Measurements from ENCODE around the gene FBRSL1. TPM values are rescaled to one million over a fixed set of nuclear protein-coding genes. Genes with fewer than 3 reads are reported as not detected.

Gene FBRSL1
- polyA plus RNA-seq, 3 donors: 0.39 to 28.7 (median 0.74) TPM

DNA sequence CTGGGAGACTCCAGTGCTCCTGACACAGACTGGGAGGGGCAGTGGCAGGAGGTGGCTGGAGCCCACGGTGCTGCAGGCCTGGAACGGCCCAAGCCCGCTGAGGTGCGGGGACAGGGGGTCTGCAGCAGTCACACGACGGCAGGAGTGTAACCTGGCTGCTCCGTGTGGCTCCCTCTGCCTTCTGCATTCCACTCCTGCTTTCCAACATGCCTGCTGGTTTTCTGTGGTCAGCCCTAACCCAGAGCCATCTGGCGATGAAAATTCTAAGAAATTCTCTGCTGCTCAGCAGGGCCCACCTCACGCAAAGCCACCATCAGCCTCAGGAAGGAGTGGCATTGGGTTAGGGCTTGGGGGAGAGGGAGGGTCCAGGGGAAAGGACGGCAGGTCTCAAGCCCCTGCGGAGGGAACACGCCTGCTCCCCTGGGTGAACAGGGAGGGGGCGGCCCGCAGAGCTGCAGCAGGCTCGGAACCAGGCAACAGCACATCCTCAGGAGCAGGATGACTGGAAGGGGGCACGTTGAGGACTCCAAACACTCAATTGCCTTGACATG lies 5.0 kb upstream of the FBRSL1 start:
- H3K4me3 Mint-ChIP-seq: no peak overlapping the region
- Histone ChIP-seq H4K20me1 (ENCODE audit: insufficient read depth, low read length) (no peaks in the 10 kb centered on the region), H3K9me3 (replicated peaks in 1 of 2; ENCODE audit: control insufficient read depth in 1 of 2, insufficient read depth in 1 of 2, low read length in 2 of 2) (peaks cover 0 to 6% of the 10 kb centered on the region in 2 donors), H3K27ac (ENCODE audit: low read depth in 1 of 2, low read length in 2 of 2) (no peak overlapping the region), H3K27me3 (ENCODE audit: control insufficient read depth in 2 of 2, insufficient read depth in 2 of 2, low read length in 2 of 2) (no peaks in the 10 kb centered on the region), H3K79me2 (ENCODE audit: insufficient read depth, low read length) (no peaks in the 10 kb centered on the region), H3K4me1 (ENCODE audit: control insufficient read depth in 1 of 2, insufficient read depth in 2 of 2, low read length in 2 of 2) (peaks cover 51 to 54% of the 10 kb centered on the region in 2 donors), H3K9ac (ENCODE audit: insufficient read depth, low read length, poor library complexity, severe bottlenecking) (no peak overlapping the region), H2AFZ (ENCODE audit: insufficient read depth, low read depth, low read length, poor library complexity, severe bottlenecking) (no peak overlapping the region), H3K36me3 (replicated peaks in 1 of 2; ENCODE audit: control insufficient read depth in 1 of 2, insufficient read depth in 2 of 2, low read length in 2 of 2) (no peaks in the 10 kb centered on the region), H3K4me3 (replicated peaks in 1 of 3; ENCODE audit: low read depth in 2 of 3, low read length in 3 of 3) (no peak overlapping the region), H3K4me2 (replicated peaks; ENCODE audit: extremely low read depth, low read length, poor library complexity, severe bottlenecking) (no peak overlapping the region)
- peaks cover 2 to 4% of the 10 kb centered on the region in 2 donors for H3K36me3 Mint-ChIP-seq
- TF ChIP-seq, protein P1, sequence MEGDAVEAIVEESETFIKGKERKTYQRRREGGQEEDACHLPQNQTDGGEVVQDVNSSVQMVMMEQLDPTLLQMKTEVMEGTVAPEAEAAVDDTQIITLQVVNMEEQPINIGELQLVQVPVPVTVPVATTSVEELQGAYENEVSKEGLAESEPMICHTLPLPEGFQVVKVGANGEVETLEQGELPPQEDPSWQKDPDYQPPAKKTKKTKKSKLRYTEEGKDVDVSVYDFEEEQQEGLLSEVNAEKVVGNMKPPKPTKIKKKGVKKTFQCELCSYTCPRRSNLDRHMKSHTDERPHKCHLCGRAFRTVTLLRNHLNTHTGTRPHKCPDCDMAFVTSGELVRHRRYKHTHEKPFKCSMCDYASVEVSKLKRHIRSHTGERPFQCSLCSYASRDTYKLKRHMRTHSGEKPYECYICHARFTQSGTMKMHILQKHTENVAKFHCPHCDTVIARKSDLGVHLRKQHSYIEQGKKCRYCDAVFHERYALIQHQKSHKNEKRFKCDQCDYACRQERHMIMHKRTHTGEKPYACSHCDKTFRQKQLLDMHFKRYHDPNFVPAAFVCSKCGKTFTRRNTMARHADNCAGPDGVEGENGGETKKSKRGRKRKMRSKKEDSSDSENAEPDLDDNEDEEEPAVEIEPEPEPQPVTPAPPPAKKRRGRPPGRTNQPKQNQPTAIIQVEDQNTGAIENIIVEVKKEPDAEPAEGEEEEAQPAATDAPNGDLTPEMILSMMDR (IDR thresholded peaks at IDR 0.05): no peak
- H3K27ac Mint-ChIP-seq: no peak overlapping the region
- peaks cover 8 to 14% (median 12%) of the 10 kb centered on the region in 3 donors for H3K27me3 Mint-ChIP-seq (ENCODE audit: low read depth in 3 of 3)
- no peak for DNase-seq
- intact Hi-C loops (cut with micrococcal nuclease): loop anchor here in 1 of 2 donors (5.0 kb wide), 1 partner anchor 403 kb away; no protein-coding TSS in a partner anchor
- peaks cover 47% of the 10 kb centered on the region for H3K4me1 Mint-ChIP-seq
- 87% methylated on average over 11 of the region's 16 CpGs for WGBS (ENCODE audit: insufficient coverage)
- H3K9me3 Mint-ChIP-seq: peaks cover 0 to 7% (median 5%) of the 10 kb centered on the region in 7 donors

DNA sequence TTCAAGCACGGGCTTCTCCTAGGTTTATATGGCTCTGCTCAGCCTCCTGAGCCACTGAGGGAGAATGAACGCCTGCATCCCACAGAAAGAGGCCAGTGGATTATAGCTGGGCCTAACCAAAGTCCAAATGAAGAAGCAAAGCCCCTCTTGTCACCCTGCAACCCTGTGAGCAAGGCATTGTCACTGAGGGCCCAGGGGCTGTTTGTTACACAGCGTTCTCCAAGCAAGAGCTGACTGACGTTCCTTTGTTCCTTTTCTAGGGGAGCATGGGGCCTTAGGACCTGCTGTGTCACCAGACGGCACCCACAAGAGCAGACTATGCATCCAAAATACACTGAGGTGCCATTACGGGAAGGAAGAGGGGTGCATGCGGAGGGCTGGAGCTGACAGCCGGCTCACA lies 4.3 kb upstream of the FBRSL1 start:
- Histone ChIP-seq H3K27me3 (ENCODE audit: control insufficient read depth in 2 of 2, insufficient read depth in 2 of 2, low read length in 2 of 2) (no peaks in the 10 kb centered on the region), H3K36me3 (replicated peaks in 1 of 2; ENCODE audit: control insufficient read depth in 1 of 2, insufficient read depth in 2 of 2, low read length in 2 of 2) (no peaks in the 10 kb centered on the region), H4K20me1 (ENCODE audit: insufficient read depth, low read length) (no peaks in the 10 kb centered on the region), H3K4me3 (replicated peaks in 1 of 3; ENCODE audit: low read depth in 2 of 3, low read length in 3 of 3) (no peak overlapping the region), H2AFZ (ENCODE audit: insufficient read depth, low read depth, low read length, poor library complexity, severe bottlenecking) (no peak overlapping the region), H3K27ac (ENCODE audit: low read depth in 1 of 2, low read length in 2 of 2) (no peak overlapping the region), H3K9me3 (replicated peaks in 1 of 2; ENCODE audit: control insufficient read depth in 1 of 2, insufficient read depth in 1 of 2, low read length in 2 of 2) (peaks cover 0 to 6% of the 10 kb centered on the region in 2 donors), H3K9ac (ENCODE audit: insufficient read depth, low read length, poor library complexity, severe bottlenecking) (no peak overlapping the region), H3K4me1 (ENCODE audit: control insufficient read depth in 1 of 2, insufficient read depth in 2 of 2, low read length in 2 of 2) (peaks cover 46 to 47% of the 10 kb centered on the region in 2 donors), H3K4me2 (replicated peaks; ENCODE audit: extremely low read depth, low read length, poor library complexity, severe bottlenecking) (no peak overlapping the region), H3K79me2 (ENCODE audit: insufficient read depth, low read length) (peaks cover under 1% of the 10 kb centered on the region)
- 92% methylated on average over 4 of the region's 8 CpGs for WGBS (ENCODE audit: insufficient coverage)
- peaks cover 42% of the 10 kb centered on the region for H3K4me1 Mint-ChIP-seq
- no peak overlapping the region for H3K27ac Mint-ChIP-seq
- peaks cover 6 to 14% (median 10%) of the 10 kb centered on the region in 3 donors for H3K27me3 Mint-ChIP-seq (ENCODE audit: low read depth in 3 of 3)
- no peak overlapping the region for H3K4me3 Mint-ChIP-seq
- TF ChIP-seq, protein P1 (IDR thresholded peaks at IDR 0.05): no peak
- intact Hi-C loops (cut with micrococcal nuclease): loop anchor here in 1 of 2 donors (5.0 kb wide), 1 partner anchor 403 kb away; no protein-coding TSS in a partner anchor
- DNase-seq: no peak
- peaks cover 2 to 4% of the 10 kb centered on the region in 2 donors for H3K36me3 Mint-ChIP-seq
- peaks cover 0 to 7% (median 5%) of the 10 kb centered on the region in 7 donors for H3K9me3 Mint-ChIP-seq
